ENCODE results near the gene TBX20.
"Not testable (repeated sequence)": the region's sequence is repeated elsewhere in the genome, so short reads cannot be mapped to it uniquely, and the experiment has no call there.

The TBX20 gene

GRCh38 chr7:35252612-35253459 is 1.1 kb downstream of the TBX20 start:
- H3K27me3 ChIP-seq (ENCODE audit: control insufficient read depth, insufficient read depth, low read length) = peaks cover 50% of the 10 kb centered on the region
- H3K4me3 ChIP-seq (ENCODE audit: low read length) = peak overlapping the region; percentile 59
- H3K27ac ChIP-seq (ENCODE audit: low read depth, low read length) = no peak overlapping the region
- H3K4me1 ChIP-seq (ENCODE audit: control insufficient read depth, insufficient read depth, low read length) = peaks cover 3% of the 10 kb centered on the region
- H3K36me3 ChIP-seq (ENCODE audit: control insufficient read depth, insufficient read depth, low read length) = no peaks in the 10 kb centered on the region
- no peak overlapping the region for H3K9ac ChIP-seq (ENCODE audit: low read length)

GRCh38 chr7:35251606-35252310 is 2.1 kb downstream of the TBX20 start:
- no peak overlapping the region for H3K27ac ChIP-seq (ENCODE audit: low read depth, low read length)
- H3K27me3 ChIP-seq (ENCODE audit: control insufficient read depth, insufficient read depth, low read length) = peaks cover 42% of the 10 kb centered on the region

GRCh38 chr7:35250941-35251340 is 3.0 kb downstream of the TBX20 start:
- H3K27me3 ChIP-seq (ENCODE audit: control insufficient read depth, insufficient read depth, low read length) = peaks cover 35% of the 10 kb centered on the region
- H3K4me1 ChIP-seq (ENCODE audit: control insufficient read depth, insufficient read depth, low read length) = peaks cover 3% of the 10 kb centered on the region
- no peak overlapping the region for H3K27ac ChIP-seq (ENCODE audit: low read depth, low read length)
- H3K36me3 ChIP-seq (ENCODE audit: control insufficient read depth, insufficient read depth, low read length) = no peaks in the 10 kb centered on the region
- no peak overlapping the region for H3K9ac ChIP-seq (ENCODE audit: low read length)
- no peak overlapping the region for H3K4me3 ChIP-seq (ENCODE audit: low read length)

More at GRCh38 chr7:35251606-35252310, 2.1 kb downstream of the TBX20 start:
- Histone ChIP-seq H3K4me3 (ENCODE audit: low read length) (no peak overlapping the region), H3K36me3 (ENCODE audit: control insufficient read depth, insufficient read depth, low read length) (no peaks in the 10 kb centered on the region), H3K9ac (ENCODE audit: low read length) (no peak overlapping the region), H3K4me1 (ENCODE audit: control insufficient read depth, insufficient read depth, low read length) (peaks cover 3% of the 10 kb centered on the region)

- peaks cover 3% of the 10 kb centered on the region for H3K4me1 ChIP-seq (ENCODE audit: control insufficient read depth, insufficient read depth, low read length)
- H3K9ac ChIP-seq (ENCODE audit: low read length) = no peak overlapping the region
- no peaks in the 10 kb centered on the region for H3K36me3 ChIP-seq (ENCODE audit: control insufficient read depth, insufficient read depth, low read length)
- no peak overlapping the region for H3K4me3 ChIP-seq (ENCODE audit: low read length)
- H3K27ac ChIP-seq (ENCODE audit: low read depth, low read length) = no peak overlapping the region
- H3K27me3 ChIP-seq (ENCODE audit: control insufficient read depth, insufficient read depth, low read length) = peaks cover 30% of the 10 kb centered on the region
These were observed 3.4 kb downstream of the TBX20 start for GRCh38 chr7:35250452-35250851.

GRCh38 chr7:35249537-35249907 is 4.4 kb downstream of the TBX20 start:
- H3K4me1 ChIP-seq (ENCODE audit: control insufficient read depth, insufficient read depth, low read length) = peaks cover 3% of the 10 kb centered on the region
- peaks cover 22% of the 10 kb centered on the region for H3K27me3 ChIP-seq (ENCODE audit: control insufficient read depth, insufficient read depth, low read length)
- H3K27ac ChIP-seq (ENCODE audit: low read depth, low read length) = no peak overlapping the region
- no peaks in the 10 kb centered on the region for H3K36me3 ChIP-seq (ENCODE audit: control insufficient read depth, insufficient read depth, low read length)
- no peak overlapping the region for H3K9ac ChIP-seq (ENCODE audit: low read length)
- H3K4me3 ChIP-seq (ENCODE audit: low read length) = no peak overlapping the region

- no peak overlapping the region for H3K27ac ChIP-seq (ENCODE audit: low read depth, low read length)
- H3K4me3 ChIP-seq (ENCODE audit: low read length) = no peak overlapping the region
- H3K27me3 ChIP-seq (ENCODE audit: control insufficient read depth, insufficient read depth, low read length) = peaks cover 18% of the 10 kb centered on the region
- H3K36me3 ChIP-seq (ENCODE audit: control insufficient read depth, insufficient read depth, low read length) = no peaks in the 10 kb centered on the region
- H3K4me1 ChIP-seq (ENCODE audit: control insufficient read depth, insufficient read depth, low read length) = peaks cover 2% of the 10 kb centered on the region
- no peak overlapping the region for H3K9ac ChIP-seq (ENCODE audit: low read length)
These were observed 5.0 kb downstream of the TBX20 start for GRCh38 chr7:35248576-35249536.

GRCh38 chr7:35246819-35247218 is 7.1 kb downstream of the TBX20 start:
- H3K27me3 ChIP-seq (ENCODE audit: control insufficient read depth, insufficient read depth, low read length) = peaks cover 4% of the 10 kb centered on the region
- H3K4me1 ChIP-seq (ENCODE audit: control insufficient read depth, insufficient read depth, low read length) = no peaks in the 10 kb centered on the region
- H3K9ac ChIP-seq (ENCODE audit: low read length) = no peak overlapping the region
- no peak overlapping the region for H3K27ac ChIP-seq (ENCODE audit: low read depth, low read length)
- H3K36me3 ChIP-seq (ENCODE audit: control insufficient read depth, insufficient read depth, low read length) = no peaks in the 10 kb centered on the region
- no peak overlapping the region for H3K4me3 ChIP-seq (ENCODE audit: low read length)

- Histone ChIP-seq H3K36me3 (ENCODE audit: control insufficient read depth, insufficient read depth, low read length) (no peaks in the 10 kb centered on the region), H3K27me3 (ENCODE audit: control insufficient read depth, insufficient read depth, low read length) (no peaks in the 10 kb centered on the region), H3K4me3 (ENCODE audit: low read length) (no peak overlapping the region), H3K9ac (ENCODE audit: low read length) (no peak overlapping the region), H3K27ac (ENCODE audit: low read depth, low read length) (no peak overlapping the region), H3K4me1 (ENCODE audit: control insufficient read depth, insufficient read depth, low read length) (no peaks in the 10 kb centered on the region)
These were observed 12.0 kb downstream of the TBX20 start for GRCh38 chr7:35241884-35242283.

GRCh38 chr7:35241436-35241835 is 12.5 kb downstream of the TBX20 start:
- H3K4me3 ChIP-seq (ENCODE audit: low read length) = no peak overlapping the region

GRCh38 chr7:35241008-35241407 is 12.9 kb downstream of the TBX20 start:
- H3K36me3 ChIP-seq (ENCODE audit: control insufficient read depth, insufficient read depth, low read length); H3K27me3 ChIP-seq (ENCODE audit: control insufficient read depth, insufficient read depth, low read length); H3K9ac ChIP-seq (ENCODE audit: low read length); H3K4me1 ChIP-seq (ENCODE audit: control insufficient read depth, insufficient read depth, low read length); H3K4me3 ChIP-seq (ENCODE audit: low read length); H3K27ac ChIP-seq (ENCODE audit: low read depth, low read length): not testable (repeated sequence)

More at GRCh38 chr7:35241436-35241835, 12.5 kb downstream of the TBX20 start:
- no peaks in the 10 kb centered on the region for H3K27me3 ChIP-seq (ENCODE audit: control insufficient read depth, insufficient read depth, low read length)
- H3K36me3 ChIP-seq (ENCODE audit: control insufficient read depth, insufficient read depth, low read length) = no peaks in the 10 kb centered on the region
- H3K4me1 ChIP-seq (ENCODE audit: control insufficient read depth, insufficient read depth, low read length) = no peaks in the 10 kb centered on the region
- no peak overlapping the region for H3K9ac ChIP-seq (ENCODE audit: low read length)
- H3K27ac ChIP-seq (ENCODE audit: low read depth, low read length) = no peak overlapping the region

GRCh38 chr7:35238456-35238855 is 15.4 kb downstream of the TBX20 start:
- H3K4me3 ChIP-seq (ENCODE audit: low read length); H3K4me1 ChIP-seq (ENCODE audit: control insufficient read depth, insufficient read depth, low read length); H3K9ac ChIP-seq (ENCODE audit: low read length); H3K36me3 ChIP-seq (ENCODE audit: control insufficient read depth, insufficient read depth, low read length); H3K27ac ChIP-seq (ENCODE audit: low read depth, low read length); H3K27me3 ChIP-seq (ENCODE audit: control insufficient read depth, insufficient read depth, low read length): not testable (repeated sequence)

GRCh38 chr7:35232994-35233393 is 20.9 kb downstream of the TBX20 start:
- H3K4me1 ChIP-seq (ENCODE audit: control insufficient read depth, insufficient read depth, low read length) = no peaks in the 10 kb centered on the region
- H3K27me3 ChIP-seq (ENCODE audit: control insufficient read depth, insufficient read depth, low read length) = no peaks in the 10 kb centered on the region
- H3K27ac ChIP-seq (ENCODE audit: low read depth, low read length) = no peak overlapping the region
- no peaks in the 10 kb centered on the region for H3K36me3 ChIP-seq (ENCODE audit: control insufficient read depth, insufficient read depth, low read length)
- no peak overlapping the region for H3K9ac ChIP-seq (ENCODE audit: low read length)
- H3K4me3 ChIP-seq (ENCODE audit: low read length) = no peak overlapping the region
